ENCODE data around the gene EGLN2.
A peak's percentile ranks its signal among the peaks of the same experiment; 100 is the strongest.

EGLN2 gene

GRCh38 chr19:40785526-40785925, 13.5 kb upstream of the EGLN2 start:
- Mint-ChIP-seq H3K36me3 (peaks cover 73% of the 10 kb centered on the region), H3K27ac (peak overlapping the region; percentile 89), H3K9me3 (no peaks in the 10 kb centered on the region), H3K4me3 (no peak overlapping the region), H3K4me1 (peaks cover 38% of the 10 kb centered on the region)
- ATAC-seq (peak; percentile 76), DNase-seq (ENCODE audit: low spot score in 2 of 2) (no peak)

GRCh38 chr19:40786060-40787037, 12.6 kb upstream of the EGLN2 start:
- H3K9me3 Mint-ChIP-seq, result no peaks in the 10 kb centered on the region
- H3K36me3 Mint-ChIP-seq, result peaks cover 73% of the 10 kb centered on the region
- H3K4me3 Mint-ChIP-seq, result no peak overlapping the region
- peak overlapping the region; percentile 89 for H3K27ac Mint-ChIP-seq
- ATAC-seq (peak; percentile 9), DNase-seq (ENCODE audit: low spot score in 2 of 2) (no peak)
- H3K4me1 Mint-ChIP-seq, result peaks cover 33% of the 10 kb centered on the region

GRCh38 chr19:40791349-40791748, 7.6 kb upstream of the EGLN2 start:
- Mint-ChIP-seq H3K27ac (peak overlapping the region; percentile 83), H3K4me3 (no peak overlapping the region)

GRCh38 chr19:40791996-40792395, 7.0 kb upstream of the EGLN2 start:
- Mint-ChIP-seq H3K9me3 (no peaks in the 10 kb centered on the region), H3K27ac (peak overlapping the region; percentile 83)
- no peak for ATAC-seq

More at GRCh38 chr19:40791349-40791748, 7.6 kb upstream of the EGLN2 start:
- Mint-ChIP-seq H3K36me3 (peaks cover 57% of the 10 kb centered on the region), H3K9me3 (no peaks in the 10 kb centered on the region), H3K4me1 (peaks cover 32% of the 10 kb centered on the region)
- ATAC-seq (no peak), DNase-seq (ENCODE audit: low spot score in 2 of 2) (no peak)

GRCh38 chr19:40797166-40797962, 1.6 kb upstream of the EGLN2 start:
- ATAC-seq (no peak), DNase-seq (ENCODE audit: low spot score in 2 of 2) (no peak)
- peaks cover 53% of the 10 kb centered on the region for H3K4me1 Mint-ChIP-seq
- H3K36me3 Mint-ChIP-seq, result peaks cover 47% of the 10 kb centered on the region
- H3K27ac Mint-ChIP-seq, result peak overlapping the region; percentile 98
- peak overlapping the region; percentile 94 for H3K4me3 Mint-ChIP-seq
- H3K9me3 Mint-ChIP-seq, result no peaks in the 10 kb centered on the region

More at GRCh38 chr19:40791996-40792395, 7.0 kb upstream of the EGLN2 start:
- no peak for DNase-seq (ENCODE audit: low spot score in 2 of 2)
- H3K4me1 Mint-ChIP-seq, result peaks cover 29% of the 10 kb centered on the region
- H3K36me3 Mint-ChIP-seq, result peaks cover 55% of the 10 kb centered on the region
- peak overlapping the region; percentile 41 for H3K4me3 Mint-ChIP-seq

- peak in 1 of 2 donors; percentile 75 for DNase-seq (ENCODE audit: low spot score in 2 of 2)
- Mint-ChIP-seq H3K4me1 (peaks cover 53% of the 10 kb centered on the region), H3K27ac (peak overlapping the region; percentile 98), H3K4me3 (peak overlapping the region; percentile 94), H3K9me3 (no peaks in the 10 kb centered on the region), H3K36me3 (peaks cover 46% of the 10 kb centered on the region)
- peak; percentile 60 for ATAC-seq
Observed at GRCh38 chr19:40797963-40798682, 868 bp upstream of the EGLN2 start.

- Mint-ChIP-seq H3K4me3 (peak overlapping the region; percentile 94), H3K9me3 (no peaks in the 10 kb centered on the region), H3K4me1 (peaks cover 67% of the 10 kb centered on the region), H3K36me3 (peaks cover 56% of the 10 kb centered on the region), H3K27ac (peak overlapping the region; percentile 98)
- ATAC-seq (no peak), DNase-seq (ENCODE audit: low spot score in 2 of 2) (peak in 1 of 2 donors; percentile 76)
Observed at GRCh38 chr19:40799558-40800338, 757 bp downstream of the EGLN2 start.

GRCh38 chr19:40800339-40800996, 1.5 kb downstream of the EGLN2 start:
- Mint-ChIP-seq H3K27ac (peak overlapping the region; percentile 98), H3K9me3 (no peaks in the 10 kb centered on the region), H3K4me1 (peaks cover 74% of the 10 kb centered on the region), H3K4me3 (peak overlapping the region; percentile 94), H3K36me3 (peaks cover 62% of the 10 kb centered on the region)
- ATAC-seq (no peak), DNase-seq (ENCODE audit: low spot score in 2 of 2) (no peak)

- H3K9me3 Mint-ChIP-seq, result no peaks in the 10 kb centered on the region
- H3K4me3 Mint-ChIP-seq, result peak overlapping the region; percentile 94
- ATAC-seq (no peak), DNase-seq (ENCODE audit: low spot score in 2 of 2) (no peak)
- H3K36me3 Mint-ChIP-seq, result peaks cover 64% of the 10 kb centered on the region
- peak overlapping the region; percentile 98 for H3K27ac Mint-ChIP-seq
- peaks cover 79% of the 10 kb centered on the region for H3K4me1 Mint-ChIP-seq
Observed at GRCh38 chr19:40800997-40801377, 2.0 kb downstream of the EGLN2 start.

GRCh38 chr19:40801426-40802299, 2.7 kb downstream of the EGLN2 start:
- Mint-ChIP-seq H3K4me1 (peaks cover 86% of the 10 kb centered on the region), H3K36me3 (peaks cover 71% of the 10 kb centered on the region)
- no peak for DNase-seq (ENCODE audit: low spot score in 2 of 2)

GRCh38 chr19:40802300-40803169, 3.5 kb downstream of the EGLN2 start:
- Mint-ChIP-seq H3K4me1 (peaks cover 91% of the 10 kb centered on the region), H3K9me3 (no peaks in the 10 kb centered on the region), H3K36me3 (peaks cover 80% of the 10 kb centered on the region), H3K27ac (peak overlapping the region; percentile 98), H3K4me3 (peak overlapping the region; percentile 94)
- ATAC-seq (no peak), DNase-seq (ENCODE audit: low spot score in 2 of 2) (no peak)

More at GRCh38 chr19:40801426-40802299, 2.7 kb downstream of the EGLN2 start:
- Mint-ChIP-seq H3K9me3 (no peaks in the 10 kb centered on the region), H3K27ac (peak overlapping the region; percentile 98), H3K4me3 (peak overlapping the region; percentile 94)
- no peak for ATAC-seq

GRCh38 chr19:40803170-40803856, 4.3 kb downstream of the EGLN2 start:
- H3K4me1 Mint-ChIP-seq, result peaks cover 91% of the 10 kb centered on the region

More at GRCh38 chr19:40803170-40803856, 4.3 kb downstream of the EGLN2 start:
- Mint-ChIP-seq H3K27ac (peak overlapping the region; percentile 98), H3K9me3 (no peaks in the 10 kb centered on the region), H3K36me3 (peaks cover 84% of the 10 kb centered on the region), H3K4me3 (peak overlapping the region; percentile 94)
- ATAC-seq, result no peak
- no peak for DNase-seq (ENCODE audit: low spot score in 2 of 2)
